Measurements from ENCODE around the gene DGKI. TPM values are rescaled to one million over a fixed set of nuclear protein-coding genes. Genes with fewer than 3 reads are reported as not detected.

Gene DGKI
- total and polyA plus RNA-seq, 2 experiments from 2014 or later, result 0.16 to 1.0 TPM

DNA sequence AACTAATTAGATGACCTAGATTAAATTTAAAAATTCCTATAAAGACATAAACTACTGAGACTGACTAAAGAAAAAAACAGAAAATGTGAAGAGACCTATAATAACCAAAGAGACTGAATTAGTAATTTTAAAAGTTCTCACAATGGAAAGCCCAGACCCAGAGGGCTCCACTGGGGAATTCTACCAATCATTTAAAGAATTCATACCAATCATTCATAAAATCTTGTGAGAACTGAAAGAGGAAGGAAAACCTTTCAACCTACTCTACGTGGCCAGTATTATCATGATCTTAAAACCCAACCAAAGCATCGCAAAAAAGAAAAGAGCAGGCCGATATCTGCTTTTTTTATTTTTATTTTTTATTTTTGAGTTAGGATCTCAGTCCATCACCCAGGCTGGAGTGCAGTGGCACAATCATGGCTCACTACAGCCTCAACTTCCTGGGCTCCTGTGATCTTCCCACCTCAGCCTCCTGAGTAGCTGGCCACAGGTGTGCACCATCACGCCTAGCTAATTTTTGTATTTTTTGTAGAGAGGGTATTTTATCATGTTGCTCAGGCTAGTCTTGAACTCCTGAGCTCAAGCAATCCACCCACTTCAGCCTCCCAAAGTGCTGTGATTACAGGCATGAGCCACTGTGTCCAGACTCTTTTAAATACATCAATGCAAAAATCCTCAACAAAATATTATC, 48.6 kb downstream of the DGKI start:
- Histone ChIP-seq H2AFZ (no peak overlapping the region), H3K79me2 (replicated peaks; ENCODE audit: insufficient read depth) (no peaks in the 10 kb centered on the region), H3F3A (replicated peaks; ENCODE audit: low read depth) (no peaks in the 10 kb centered on the region), H4K20me1 (replicated peaks; ENCODE audit: insufficient read depth) (no peaks in the 10 kb centered on the region), H3K4me2 (no peak overlapping the region), H3K27me3 (ENCODE audit: insufficient read depth) (no peaks in the 10 kb centered on the region), H3K9me2 (ENCODE audit: insufficient read depth) (no peaks in the 10 kb centered on the region), H3K4me3 (no peak overlapping the region), H3K27ac (ENCODE audit: low read depth) (no peak overlapping the region), H3K4me1 (ENCODE audit: insufficient read depth) (peaks cover 6% of the 10 kb centered on the region), H3K36me3 (ENCODE audit: insufficient read depth) (no peaks in the 10 kb centered on the region)
- ATAC-seq (no peak), DNase-seq (ENCODE audit: low spot score) (no peak)
- Mint-ChIP-seq H3K4me3 (no peak overlapping the region), H3K27ac (no peak overlapping the region), H3K36me3 (ENCODE audit: low read depth) (peaks cover 8% of the 10 kb centered on the region; the same call in 1 of the 3 replicates), H3K9me3 (peaks cover 13% of the 10 kb centered on the region; the same call in 2 of the 3 replicates), H3K4me1 (peaks cover 8% of the 10 kb centered on the region), H3K27me3 (ENCODE audit: insufficient read depth, low read depth, poor library complexity) (no peaks in the 10 kb centered on the region)
- no peak for TF ChIP-seq EZH2phosphoT487 (IDR thresholded peaks at IDR 0.05; ENCODE audit: unreplicated experiment)
- no peak for TF ChIP-seq ZNF331 (CRISPR knock-in tag; IDR thresholded peaks at IDR 0.05; ENCODE audit: low read depth)
- TF ChIP-seq, protein P1, sequence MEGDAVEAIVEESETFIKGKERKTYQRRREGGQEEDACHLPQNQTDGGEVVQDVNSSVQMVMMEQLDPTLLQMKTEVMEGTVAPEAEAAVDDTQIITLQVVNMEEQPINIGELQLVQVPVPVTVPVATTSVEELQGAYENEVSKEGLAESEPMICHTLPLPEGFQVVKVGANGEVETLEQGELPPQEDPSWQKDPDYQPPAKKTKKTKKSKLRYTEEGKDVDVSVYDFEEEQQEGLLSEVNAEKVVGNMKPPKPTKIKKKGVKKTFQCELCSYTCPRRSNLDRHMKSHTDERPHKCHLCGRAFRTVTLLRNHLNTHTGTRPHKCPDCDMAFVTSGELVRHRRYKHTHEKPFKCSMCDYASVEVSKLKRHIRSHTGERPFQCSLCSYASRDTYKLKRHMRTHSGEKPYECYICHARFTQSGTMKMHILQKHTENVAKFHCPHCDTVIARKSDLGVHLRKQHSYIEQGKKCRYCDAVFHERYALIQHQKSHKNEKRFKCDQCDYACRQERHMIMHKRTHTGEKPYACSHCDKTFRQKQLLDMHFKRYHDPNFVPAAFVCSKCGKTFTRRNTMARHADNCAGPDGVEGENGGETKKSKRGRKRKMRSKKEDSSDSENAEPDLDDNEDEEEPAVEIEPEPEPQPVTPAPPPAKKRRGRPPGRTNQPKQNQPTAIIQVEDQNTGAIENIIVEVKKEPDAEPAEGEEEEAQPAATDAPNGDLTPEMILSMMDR (conservative IDR thresholded peaks at IDR 0.05; ENCODE audit: low read depth in 2 of 2), result no peak
- TF ChIP-seq, protein P2, sequence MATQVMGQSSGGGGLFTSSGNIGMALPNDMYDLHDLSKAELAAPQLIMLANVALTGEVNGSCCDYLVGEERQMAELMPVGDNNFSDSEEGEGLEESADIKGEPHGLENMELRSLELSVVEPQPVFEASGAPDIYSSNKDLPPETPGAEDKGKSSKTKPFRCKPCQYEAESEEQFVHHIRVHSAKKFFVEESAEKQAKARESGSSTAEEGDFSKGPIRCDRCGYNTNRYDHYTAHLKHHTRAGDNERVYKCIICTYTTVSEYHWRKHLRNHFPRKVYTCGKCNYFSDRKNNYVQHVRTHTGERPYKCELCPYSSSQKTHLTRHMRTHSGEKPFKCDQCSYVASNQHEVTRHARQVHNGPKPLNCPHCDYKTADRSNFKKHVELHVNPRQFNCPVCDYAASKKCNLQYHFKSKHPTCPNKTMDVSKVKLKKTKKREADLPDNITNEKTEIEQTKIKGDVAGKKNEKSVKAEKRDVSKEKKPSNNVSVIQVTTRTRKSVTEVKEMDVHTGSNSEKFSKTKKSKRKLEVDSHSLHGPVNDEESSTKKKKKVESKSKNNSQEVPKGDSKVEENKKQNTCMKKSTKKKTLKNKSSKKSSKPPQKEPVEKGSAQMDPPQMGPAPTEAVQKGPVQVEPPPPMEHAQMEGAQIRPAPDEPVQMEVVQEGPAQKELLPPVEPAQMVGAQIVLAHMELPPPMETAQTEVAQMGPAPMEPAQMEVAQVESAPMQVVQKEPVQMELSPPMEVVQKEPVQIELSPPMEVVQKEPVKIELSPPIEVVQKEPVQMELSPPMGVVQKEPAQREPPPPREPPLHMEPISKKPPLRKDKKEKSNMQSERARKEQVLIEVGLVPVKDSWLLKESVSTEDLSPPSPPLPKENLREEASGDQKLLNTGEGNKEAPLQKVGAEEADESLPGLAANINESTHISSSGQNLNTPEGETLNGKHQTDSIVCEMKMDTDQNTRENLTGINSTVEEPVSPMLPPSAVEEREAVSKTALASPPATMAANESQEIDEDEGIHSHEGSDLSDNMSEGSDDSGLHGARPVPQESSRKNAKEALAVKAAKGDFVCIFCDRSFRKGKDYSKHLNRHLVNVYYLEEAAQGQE (IDR thresholded peaks at IDR 0.05; ENCODE audit: unreplicated experiment), result no peak
- TF ChIP-seq, protein P3, sequence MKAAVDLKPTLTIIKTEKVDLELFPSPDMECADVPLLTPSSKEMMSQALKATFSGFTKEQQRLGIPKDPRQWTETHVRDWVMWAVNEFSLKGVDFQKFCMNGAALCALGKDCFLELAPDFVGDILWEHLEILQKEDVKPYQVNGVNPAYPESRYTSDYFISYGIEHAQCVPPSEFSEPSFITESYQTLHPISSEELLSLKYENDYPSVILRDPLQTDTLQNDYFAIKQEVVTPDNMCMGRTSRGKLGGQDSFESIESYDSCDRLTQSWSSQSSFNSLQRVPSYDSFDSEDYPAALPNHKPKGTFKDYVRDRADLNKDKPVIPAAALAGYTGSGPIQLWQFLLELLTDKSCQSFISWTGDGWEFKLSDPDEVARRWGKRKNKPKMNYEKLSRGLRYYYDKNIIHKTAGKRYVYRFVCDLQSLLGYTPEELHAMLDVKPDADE (IDR thresholded peaks at IDR 0.05), result no peak
- TF ChIP-seq CREB1 (CRISPR knock-in tag; IDR thresholded peaks at IDR 0.05; ENCODE audit: low read depth), result no peak
- TF ChIP-seq, protein P4, sequence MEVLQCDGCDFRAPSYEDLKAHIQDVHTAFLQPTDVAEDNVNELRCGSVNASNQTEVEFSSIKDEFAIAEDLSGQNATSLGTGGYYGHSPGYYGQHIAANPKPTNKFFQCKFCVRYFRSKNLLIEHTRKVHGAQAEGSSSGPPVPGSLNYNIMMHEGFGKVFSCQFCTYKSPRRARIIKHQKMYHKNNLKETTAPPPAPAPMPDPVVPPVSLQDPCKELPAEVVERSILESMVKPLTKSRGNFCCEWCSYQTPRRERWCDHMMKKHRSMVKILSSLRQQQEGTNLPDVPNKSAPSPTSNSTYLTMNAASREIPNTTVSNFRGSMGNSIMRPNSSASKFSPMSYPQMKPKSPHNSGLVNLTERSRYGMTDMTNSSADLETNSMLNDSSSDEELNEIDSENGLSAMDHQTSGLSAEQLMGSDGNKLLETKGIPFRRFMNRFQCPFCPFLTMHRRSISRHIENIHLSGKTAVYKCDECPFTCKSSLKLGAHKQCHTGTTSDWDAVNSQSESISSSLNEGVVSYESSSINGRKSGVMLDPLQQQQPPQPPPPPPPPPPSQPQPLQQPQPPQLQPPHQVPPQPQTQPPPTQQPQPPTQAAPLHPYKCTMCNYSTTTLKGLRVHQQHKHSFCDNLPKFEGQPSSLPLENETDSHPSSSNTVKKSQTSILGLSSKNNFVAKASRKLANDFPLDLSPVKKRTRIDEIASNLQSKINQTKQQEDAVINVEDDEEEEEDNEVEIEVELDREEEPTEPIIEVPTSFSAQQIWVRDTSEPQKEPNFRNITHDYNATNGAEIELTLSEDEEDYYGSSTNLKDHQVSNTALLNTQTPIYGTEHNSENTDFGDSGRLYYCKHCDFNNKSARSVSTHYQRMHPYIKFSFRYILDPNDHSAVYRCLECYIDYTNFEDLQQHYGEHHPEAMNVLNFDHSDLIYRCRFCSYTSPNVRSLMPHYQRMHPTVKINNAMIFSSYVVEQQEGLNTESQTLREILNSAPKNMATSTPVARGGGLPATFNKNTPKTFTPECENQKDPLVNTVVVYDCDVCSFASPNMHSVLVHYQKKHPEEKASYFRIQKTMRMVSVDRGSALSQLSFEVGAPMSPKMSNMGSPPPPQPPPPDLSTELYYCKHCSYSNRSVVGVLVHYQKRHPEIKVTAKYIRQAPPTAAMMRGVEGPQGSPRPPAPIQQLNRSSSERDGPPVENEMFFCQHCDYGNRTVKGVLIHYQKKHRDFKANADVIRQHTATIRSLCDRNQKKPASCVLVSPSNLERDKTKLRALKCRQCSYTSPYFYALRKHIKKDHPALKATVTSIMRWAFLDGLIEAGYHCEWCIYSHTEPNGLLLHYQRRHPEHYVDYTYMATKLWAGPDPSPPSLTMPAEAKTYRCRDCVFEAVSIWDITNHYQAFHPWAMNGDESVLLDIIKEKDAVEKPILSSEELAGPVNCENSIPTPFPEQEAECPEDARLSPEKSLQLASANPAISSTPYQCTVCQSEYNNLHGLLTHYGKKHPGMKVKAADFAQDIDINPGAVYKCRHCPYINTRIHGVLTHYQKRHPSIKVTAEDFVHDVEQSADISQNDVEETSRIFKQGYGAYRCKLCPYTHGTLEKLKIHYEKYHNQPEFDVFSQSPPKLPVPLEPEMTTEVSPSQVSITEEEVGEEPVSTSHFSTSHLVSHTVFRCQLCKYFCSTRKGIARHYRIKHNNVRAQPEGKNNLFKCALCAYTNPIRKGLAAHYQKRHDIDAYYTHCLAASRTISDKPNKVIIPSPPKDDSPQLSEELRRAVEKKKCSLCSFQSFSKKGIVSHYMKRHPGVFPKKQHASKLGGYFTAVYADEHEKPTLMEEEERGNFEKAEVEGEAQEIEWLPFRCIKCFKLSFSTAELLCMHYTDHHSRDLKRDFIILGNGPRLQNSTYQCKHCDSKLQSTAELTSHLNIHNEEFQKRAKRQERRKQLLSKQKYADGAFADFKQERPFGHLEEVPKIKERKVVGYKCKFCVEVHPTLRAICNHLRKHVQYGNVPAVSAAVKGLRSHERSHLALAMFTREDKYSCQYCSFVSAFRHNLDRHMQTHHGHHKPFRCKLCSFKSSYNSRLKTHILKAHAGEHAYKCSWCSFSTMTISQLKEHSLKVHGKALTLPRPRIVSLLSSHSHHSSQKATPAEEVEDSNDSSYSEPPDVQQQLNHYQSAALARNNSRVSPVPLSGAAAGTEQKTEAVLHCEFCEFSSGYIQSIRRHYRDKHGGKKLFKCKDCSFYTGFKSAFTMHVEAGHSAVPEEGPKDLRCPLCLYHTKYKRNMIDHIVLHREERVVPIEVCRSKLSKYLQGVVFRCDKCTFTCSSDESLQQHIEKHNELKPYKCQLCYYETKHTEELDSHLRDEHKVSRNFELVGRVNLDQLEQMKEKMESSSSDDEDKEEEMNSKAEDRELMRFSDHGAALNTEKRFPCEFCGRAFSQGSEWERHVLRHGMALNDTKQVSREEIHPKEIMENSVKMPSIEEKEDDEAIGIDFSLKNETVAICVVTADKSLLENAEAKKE (CRISPR knock-in tag; IDR thresholded peaks at IDR 0.05), result no peak
- TF ChIP-seq POLR2AphosphoS5 (IDR thresholded peaks at IDR 0.05; ENCODE audit: low read depth), result no peak
- no peak for TF ChIP-seq NANOG (IDR thresholded peaks at IDR 0.05; ENCODE audit: borderline replicate concordance)
- no peak for TF ChIP-seq EZH2 (IDR thresholded peaks at IDR 0.05; ENCODE audit: low read depth, unreplicated experiment)
- no peak for TF ChIP-seq ZNF114 (CRISPR knock-in tag; IDR thresholded peaks at IDR 0.05)
- no peak for TF ChIP-seq JUNB (IDR thresholded peaks at IDR 0.05; ENCODE audit: unreplicated experiment)
- TF ChIP-seq STAT1 (IDR thresholded peaks at IDR 0.05; ENCODE audit: unreplicated experiment), result no peak

Measured in GM23338 (cell line).